ENCODE measurements around the gene ANKS6.

DNA sequence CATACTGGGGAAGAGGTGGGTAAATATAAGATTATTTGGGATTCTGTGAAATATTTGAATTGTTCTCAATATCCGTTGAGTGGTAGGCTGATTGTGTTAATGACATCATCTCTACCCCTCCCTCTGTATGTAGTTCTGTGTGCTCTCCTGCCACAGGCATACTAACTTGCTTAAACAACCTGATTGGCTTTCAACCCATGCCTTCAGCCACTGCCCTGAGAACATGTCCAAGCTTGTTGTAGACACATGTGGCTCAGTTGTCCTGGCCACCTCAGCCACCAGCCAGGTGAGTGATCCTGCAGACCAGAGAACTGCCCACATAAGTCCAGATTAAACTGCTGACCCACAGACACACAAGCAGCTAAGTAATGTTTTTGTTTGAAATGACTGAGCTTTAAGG is 31.1 kb downstream of the ANKS6 start:
- TF ChIP-seq POLR2A (IDR thresholded peaks at IDR 0.05; ENCODE audit: low read depth) = no peak
- TF ChIP-seq, protein P1, sequence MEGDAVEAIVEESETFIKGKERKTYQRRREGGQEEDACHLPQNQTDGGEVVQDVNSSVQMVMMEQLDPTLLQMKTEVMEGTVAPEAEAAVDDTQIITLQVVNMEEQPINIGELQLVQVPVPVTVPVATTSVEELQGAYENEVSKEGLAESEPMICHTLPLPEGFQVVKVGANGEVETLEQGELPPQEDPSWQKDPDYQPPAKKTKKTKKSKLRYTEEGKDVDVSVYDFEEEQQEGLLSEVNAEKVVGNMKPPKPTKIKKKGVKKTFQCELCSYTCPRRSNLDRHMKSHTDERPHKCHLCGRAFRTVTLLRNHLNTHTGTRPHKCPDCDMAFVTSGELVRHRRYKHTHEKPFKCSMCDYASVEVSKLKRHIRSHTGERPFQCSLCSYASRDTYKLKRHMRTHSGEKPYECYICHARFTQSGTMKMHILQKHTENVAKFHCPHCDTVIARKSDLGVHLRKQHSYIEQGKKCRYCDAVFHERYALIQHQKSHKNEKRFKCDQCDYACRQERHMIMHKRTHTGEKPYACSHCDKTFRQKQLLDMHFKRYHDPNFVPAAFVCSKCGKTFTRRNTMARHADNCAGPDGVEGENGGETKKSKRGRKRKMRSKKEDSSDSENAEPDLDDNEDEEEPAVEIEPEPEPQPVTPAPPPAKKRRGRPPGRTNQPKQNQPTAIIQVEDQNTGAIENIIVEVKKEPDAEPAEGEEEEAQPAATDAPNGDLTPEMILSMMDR (IDR thresholded peaks at IDR 0.05) = no peak
- no peak for TF ChIP-seq EP300 (IDR thresholded peaks at IDR 0.05)
- no peak for TF ChIP-seq POLR2AphosphoS5 (IDR thresholded peaks at IDR 0.05)

All from esophagus muscularis mucosa (tissue), 4 donors.